Aorta (tissue), 5 donors: ENCODE results near the gene SLC35F3. TPM values are rescaled to one million over a fixed set of nuclear protein-coding genes. Genes with fewer than 3 reads are reported as not detected.

Experiments
- ATAC-seq: fragments of 200-7000 bp; cut with Tn5 transposase; one replicate; pipeline ENCODE4 v1.9.1; 2022; ENCODE audit warnings: moderate library complexity; ENCODE audit not compliant: low FRiP score
- DNase-seq, 2 donors: peaks; one replicate each; pipeline ENCODE4 v3.0.0-alpha.2; 2020
- H3K27ac ChIP-seq, 2 donors: one replicate each; pipeline ENCODE4 v1.5.1; 2013; ENCODE audit warnings: low read length in 2 of 2, mild to moderate bottlenecking in 2 of 2, moderate library complexity in 2 of 2, control low read depth in 1 of 2, inconsistent platforms in 1 of 2, low read depth in 1 of 2
- H3K27me3 ChIP-seq, 2 donors: one replicate each; pipeline ENCODE4 v1.6.1; 2013; ENCODE audit warnings: control low read depth in 1 of 2, low read length in 1 of 2, mild to moderate bottlenecking in 1 of 2, moderate library complexity in 1 of 2; ENCODE audit not compliant: insufficient read depth in 2 of 2, control insufficient read depth in 1 of 2
- H3K36me3 ChIP-seq, 2 donors: one replicate each; pipeline ENCODE4 v1.6.1; 2013; ENCODE audit warnings: control low read depth in 1 of 2, low read length in 1 of 2, mild to moderate bottlenecking in 1 of 2; ENCODE audit not compliant: insufficient read depth in 2 of 2, control insufficient read depth in 1 of 2
- H3K4me1 ChIP-seq, 2 donors: one replicate each; pipeline ENCODE4 v1.6.1; 2013; ENCODE audit warnings: low read length in 2 of 2, control low read depth in 1 of 2, mild to moderate bottlenecking in 1 of 2, moderate library complexity in 1 of 2; ENCODE audit not compliant: insufficient read depth in 2 of 2, control insufficient read depth in 1 of 2
- H3K4me3 ChIP-seq, 2 donors: one replicate each; pipeline ENCODE4 v1.5.1; 2013; ENCODE audit warnings: low read length in 2 of 2, control low read depth in 1 of 2, mild to moderate bottlenecking in 1 of 2
- H3K9me3 ChIP-seq: one replicate; pipeline ENCODE4 v1.6.1; 2013; ENCODE audit warnings: mild to moderate bottlenecking, low read length; ENCODE audit not compliant: control insufficient read depth
- WGBS, 2 donors: extraction: QIAGEN DNeasy Blood & Tissue Kit; methylation state at CpG; one replicate each; pipeline ENCODE4 v1.1.7; 2013; 5-methylcytosine and 5-hydroxymethylcytosine counted together
- intact Hi-C, 2 donors: fragments of 100-400 bp; cut with DNase I; formaldehyde crosslinking; loops; one replicate each; pipeline versions ENCODE4 v1.14.2 to v1.15.0; 2022
- polyA plus RNA-seq, 2 donors: library from polyadenylated mRNA; stranded (reverse); fragments of 200-250 nt; gene quantifications; one replicate each; pipeline ENCODE4 v1.2.3, GENCODE V29; 2013
- total RNA-seq, 2 donors: library from RNA; stranded (reverse); fragmentation: NEBNext Ultra II Directional; extraction: Animal tissue kit (Norgen Biotek cat#: 25700); gene quantifications; one replicate each; pipeline ENCODE4 v1.2.1, GENCODE V29; 2021
- donor health status: healthy with polysubstance abuse.
- donor health status: Bipolar disorder and iron deficiency.
- donor health status: DM: no; HTN: no; CAD: no.
- donor health status: DM: no; HTN: no; CAD: no.
- donor health status: DM: yes; HTN: yes; CAD: no.

Gene SLC35F3
- total and polyA plus RNA-seq, 4 donors, result 0.12 TPM; not detected in 3

- intact Hi-C loops, result no loop called here
Measured at GRCh38 chr1:234008591-234008990, 104.1 kb downstream of the SLC35F3 start.

GRCh38 chr1:234009668-234010067, 105.2 kb downstream of the SLC35F3 start:
- no peak for ATAC-seq
- Histone ChIP-seq H3K4me1 (no peaks in the 10 kb centered on the region), H3K9me3 (peaks cover 1% of the 10 kb centered on the region), H3K27ac (no peak overlapping the region), H3K36me3 (no peaks in the 10 kb centered on the region), H3K4me3 (no peak overlapping the region), H3K27me3 (no peaks in the 10 kb centered on the region)
- DNase-seq, result no peak
- intact Hi-C loops, result no loop called here
- WGBS, 2 donors, result 76 to 82% methylated on average over 1 of the region's 1 CpG

More at GRCh38 chr1:234008591-234008990, 104.1 kb downstream of the SLC35F3 start:
- DNase-seq, result no peak
- Histone ChIP-seq H3K27ac (no peak overlapping the region), H3K27me3 (no peaks in the 10 kb centered on the region), H3K9me3 (peaks cover 1% of the 10 kb centered on the region), H3K4me3 (no peak overlapping the region), H3K4me1 (no peaks in the 10 kb centered on the region), H3K36me3 (no peaks in the 10 kb centered on the region)
- ATAC-seq, result no peak

- H3K27ac ChIP-seq, result no peak overlapping the region
- H3K4me1 ChIP-seq, result no peaks in the 10 kb centered on the region
- no peaks in the 10 kb centered on the region for H3K27me3 ChIP-seq
- intact Hi-C loops, result no loop called here
- no peak overlapping the region for H3K4me3 ChIP-seq
- no peak for DNase-seq
- no peak for ATAC-seq
- no peaks in the 10 kb centered on the region for H3K9me3 ChIP-seq
- H3K36me3 ChIP-seq, result no peaks in the 10 kb centered on the region
- WGBS, 2 donors, result 58 to 69% methylated on average over 3 of the region's 3 CpGs
Measured at GRCh38 chr1:234014208-234014607, 109.7 kb downstream of the SLC35F3 start.

- Histone ChIP-seq H3K4me1 (no peaks in the 10 kb centered on the region), H3K36me3 (no peaks in the 10 kb centered on the region), H3K27me3 (no peaks in the 10 kb centered on the region), H3K4me3 (no peak overlapping the region), H3K27ac (no peak overlapping the region), H3K9me3 (no peaks in the 10 kb centered on the region)
- intact Hi-C loops, result no loop called here
- 92 to 96% methylated on average over 4 of the region's 4 CpGs for WGBS, 2 donors
- no peak for ATAC-seq
- no peak for DNase-seq
Measured at GRCh38 chr1:234018816-234019215, 114.3 kb downstream of the SLC35F3 start.

- WGBS, 2 donors, result 89 to 91% methylated on average over 2 of the region's 2 CpGs
- Histone ChIP-seq H3K27ac (no peak overlapping the region), H3K9me3 (no peaks in the 10 kb centered on the region), H3K36me3 (no peaks in the 10 kb centered on the region), H3K4me1 (no peaks in the 10 kb centered on the region), H3K4me3 (no peak overlapping the region), H3K27me3 (no peaks in the 10 kb centered on the region)
- no peak for DNase-seq
- intact Hi-C loops, result no loop called here
- ATAC-seq, result no peak
Measured at GRCh38 chr1:234019387-234019786, 114.9 kb downstream of the SLC35F3 start.

GRCh38 chr1:234022302-234022701, 117.8 kb downstream of the SLC35F3 start:
- no peaks in the 10 kb centered on the region for H3K27me3 ChIP-seq
- H3K4me3 ChIP-seq, result no peak overlapping the region
- 84 to 93% methylated on average over 2 of the region's 2 CpGs for WGBS, 2 donors
- H3K4me1 ChIP-seq, result no peaks in the 10 kb centered on the region
- no peaks in the 10 kb centered on the region for H3K36me3 ChIP-seq
- intact Hi-C loops, result no loop called here
- DNase-seq (no peak), ATAC-seq (no peak)
- H3K27ac ChIP-seq, result no peak overlapping the region
- H3K9me3 ChIP-seq, result no peaks in the 10 kb centered on the region

GRCh38 chr1:234039603-234040002, 135.1 kb downstream of the SLC35F3 start:
- WGBS, 2 donors, result 84 to 85% methylated on average over 8 of the region's 8 CpGs
- H3K36me3 ChIP-seq, result no peaks in the 10 kb centered on the region
- no peaks in the 10 kb centered on the region for H3K4me1 ChIP-seq
- H3K4me3 ChIP-seq, result no peak overlapping the region
- intact Hi-C loops, result no loop called here
- no peaks in the 10 kb centered on the region for H3K27me3 ChIP-seq
- H3K9me3 ChIP-seq, result no peaks in the 10 kb centered on the region
- ATAC-seq (no peak), DNase-seq (no peak)
- H3K27ac ChIP-seq, result no peak overlapping the region

- Histone ChIP-seq H3K9me3 (no peaks in the 10 kb centered on the region), H3K36me3 (no peaks in the 10 kb centered on the region), H3K27ac (no peak overlapping the region), H3K4me1 (no peaks in the 10 kb centered on the region), H3K27me3 (no peaks in the 10 kb centered on the region), H3K4me3 (no peak overlapping the region)
- WGBS, 2 donors, result 75 to 79% methylated on average over 9 of the region's 9 CpGs
- intact Hi-C loops, result no loop called here
- DNase-seq (no peak), ATAC-seq (no peak)
Measured at GRCh38 chr1:234040446-234041317, 136.2 kb downstream of the SLC35F3 start.

- no peak for DNase-seq
- H3K4me1 ChIP-seq, result no peaks in the 10 kb centered on the region
- no peak for ATAC-seq
- H3K36me3 ChIP-seq, result no peaks in the 10 kb centered on the region
- H3K4me3 ChIP-seq, result no peak overlapping the region
- intact Hi-C loops, result no loop called here
- peaks cover 2% of the 10 kb centered on the region for H3K9me3 ChIP-seq
- WGBS, 2 donors, result 80 to 83% methylated on average over 1 of the region's 1 CpG
- no peak overlapping the region for H3K27ac ChIP-seq
- no peaks in the 10 kb centered on the region for H3K27me3 ChIP-seq
Measured at GRCh38 chr1:234044079-234044478, 139.6 kb downstream of the SLC35F3 start.
